BE2C (cell line): ENCODE measurements around the gene SKI. TPM values are rescaled to one million over a fixed set of nuclear protein-coding genes. Genes with fewer than 3 reads are reported as not detected.

ENCODE experiments used
- DNase-seq: peaks from one replicate; pipeline ENCODE4 v3.0.0-alpha.2; 2020
- H3K27me3 ChIP-seq: fragments of 250-450 bp; sonication (Bioruptor Pico); 2 replicates; pipeline ENCODE4 v1.5.1; 2020; ENCODE audit warnings: mild to moderate bottlenecking
- H3K36me3 ChIP-seq: fragments of 250-450 bp; sonication (Bioruptor Pico); 2 replicates; pipeline ENCODE4 v1.5.1; 2020; ENCODE audit warnings: mild to moderate bottlenecking
- H3K4me1 ChIP-seq: fragments of 250-450 bp; sonication (Bioruptor Pico); 2 replicates; pipeline ENCODE4 v1.5.1; 2020
- H3K4me3 ChIP-seq: 2 replicates; pipeline ENCODE4 v1.5.1; 2011; ENCODE audit warnings: low read depth, low read length
- H3K9me3 ChIP-seq: fragments of 250-450 bp; sonication (Bioruptor Pico); 2 replicates; pipeline ENCODE4 v1.5.1; 2020
- CTCF ChIP-seq: IDR thresholded peaks from 2 replicates; pipeline ENCODE4 v1.5.1; 2012; ENCODE audit warnings: mild to moderate bottlenecking, low read depth, low read length
- polyA plus RNA-seq: library from polyadenylated mRNA; unstranded; fragments of >200 nt; gene quantifications from one replicate; pipeline ENCODE4 v1.2.1, GENCODE V29; 2012; ENCODE audit warnings: low read depth, missing spikeins; ENCODE audit not compliant: insufficient read length, insufficient read depth

The SKI gene
- polyA plus RNA-seq, result 22.2 TPM

- no peak for DNase-seq
- no peaks in the 10 kb centered on the region for H3K9me3 ChIP-seq
- H3K36me3 ChIP-seq, result no peaks in the 10 kb centered on the region
- H3K27me3 ChIP-seq, result no peaks in the 10 kb centered on the region
- H3K4me3 ChIP-seq, result peak within 1 kb of the TSS; percentile 71
- no peak for TF ChIP-seq CTCF
- no peaks in the 10 kb centered on the region; the same call in 1 of the 2 replicates for H3K4me1 ChIP-seq
Measured at GRCh38 chr1:2228157-2228594, at the start of gene SKI. Gene SKI (plus strand): TSS chr1:2228319. CDS start chr1:2228767, 448 bp downstream.

- Histone ChIP-seq H3K4me1 (no peaks in the 10 kb centered on the region; the same call in 1 of the 2 replicates), H3K36me3 (no peaks in the 10 kb centered on the region), H3K4me3 (no peak overlapping the region), H3K27me3 (no peaks in the 10 kb centered on the region), H3K9me3 (no peaks in the 10 kb centered on the region)
- DNase-seq, result no peak
- no peak for TF ChIP-seq CTCF
Measured at GRCh38 chr1:2178875-2179274, 49.2 kb upstream of the SKI start.

- Histone ChIP-seq H3K9me3 (no peaks in the 10 kb centered on the region), H3K4me3 (no peak overlapping the region), H3K4me1 (no peaks in the 10 kb centered on the region; the same call in 1 of the 2 replicates), H3K36me3 (no peaks in the 10 kb centered on the region), H3K27me3 (no peaks in the 10 kb centered on the region)
- DNase-seq, result peak; percentile 69
- no peak for TF ChIP-seq CTCF
Measured at GRCh38 chr1:2179283-2180013, 48.7 kb upstream of the SKI start.

- H3K4me1 ChIP-seq, result no peaks in the 10 kb centered on the region; the same call in 1 of the 2 replicates
- H3K4me3 ChIP-seq, result no peak overlapping the region
- TF ChIP-seq CTCF, result no peak
- DNase-seq, result no peak
- no peaks in the 10 kb centered on the region for H3K9me3 ChIP-seq
- no peaks in the 10 kb centered on the region for H3K36me3 ChIP-seq
- H3K27me3 ChIP-seq, result no peaks in the 10 kb centered on the region
Measured at GRCh38 chr1:2180297-2181245, 47.5 kb upstream of the SKI start.

- Histone ChIP-seq H3K4me3 (no peak overlapping the region), H3K27me3 (no peaks in the 10 kb centered on the region), H3K9me3 (no peaks in the 10 kb centered on the region), H3K4me1 (no peaks in the 10 kb centered on the region; the same call in 1 of the 2 replicates), H3K36me3 (no peaks in the 10 kb centered on the region)
- no peak for TF ChIP-seq CTCF
- no peak for DNase-seq
Measured at GRCh38 chr1:2181271-2181670, 46.8 kb upstream of the SKI start.
